ENCODE results near the gene AHCYL1.

DNA sequence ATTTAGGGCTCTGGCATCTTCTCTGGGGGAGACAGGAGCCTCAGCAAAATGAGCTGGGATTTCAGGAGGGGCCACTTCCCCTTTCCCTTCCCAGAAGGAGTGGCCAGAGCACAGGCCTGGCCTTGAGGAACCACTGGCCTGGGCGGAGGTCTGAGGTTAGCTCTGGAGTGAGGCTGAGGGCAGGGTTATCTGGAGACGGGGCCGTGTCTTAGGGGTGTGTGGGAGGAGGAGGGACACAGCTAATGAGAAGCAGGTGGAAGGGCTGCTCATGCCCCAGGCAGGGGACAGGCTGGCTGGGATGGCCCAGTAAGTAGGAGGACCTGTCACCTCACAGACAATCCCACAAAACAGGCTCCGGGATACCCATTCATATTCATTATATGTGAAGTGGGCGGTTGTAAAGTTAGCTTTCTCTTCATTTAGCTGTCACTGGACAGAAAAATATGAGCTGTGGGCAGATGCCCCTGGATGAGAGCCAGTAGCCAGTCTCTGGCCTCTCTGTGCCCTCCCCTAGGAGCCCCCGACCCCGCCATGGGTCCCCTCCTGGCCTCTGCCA, 73.5 kb downstream of the AHCYL1 start:
- TF ChIP-seq POLR2A (IDR thresholded peaks at IDR 0.05) = no peak
- TF ChIP-seq, protein P1, sequence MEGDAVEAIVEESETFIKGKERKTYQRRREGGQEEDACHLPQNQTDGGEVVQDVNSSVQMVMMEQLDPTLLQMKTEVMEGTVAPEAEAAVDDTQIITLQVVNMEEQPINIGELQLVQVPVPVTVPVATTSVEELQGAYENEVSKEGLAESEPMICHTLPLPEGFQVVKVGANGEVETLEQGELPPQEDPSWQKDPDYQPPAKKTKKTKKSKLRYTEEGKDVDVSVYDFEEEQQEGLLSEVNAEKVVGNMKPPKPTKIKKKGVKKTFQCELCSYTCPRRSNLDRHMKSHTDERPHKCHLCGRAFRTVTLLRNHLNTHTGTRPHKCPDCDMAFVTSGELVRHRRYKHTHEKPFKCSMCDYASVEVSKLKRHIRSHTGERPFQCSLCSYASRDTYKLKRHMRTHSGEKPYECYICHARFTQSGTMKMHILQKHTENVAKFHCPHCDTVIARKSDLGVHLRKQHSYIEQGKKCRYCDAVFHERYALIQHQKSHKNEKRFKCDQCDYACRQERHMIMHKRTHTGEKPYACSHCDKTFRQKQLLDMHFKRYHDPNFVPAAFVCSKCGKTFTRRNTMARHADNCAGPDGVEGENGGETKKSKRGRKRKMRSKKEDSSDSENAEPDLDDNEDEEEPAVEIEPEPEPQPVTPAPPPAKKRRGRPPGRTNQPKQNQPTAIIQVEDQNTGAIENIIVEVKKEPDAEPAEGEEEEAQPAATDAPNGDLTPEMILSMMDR (IDR thresholded peaks at IDR 0.05 in 8 of 11, conservative IDR thresholded peaks at IDR 0.05 in 3 of 11) = no peak
